CD4-positive, CD25-positive, alpha-beta regulatory T cell (primary cell): ENCODE measurements around the gene NADK. TPM values are rescaled to one million over a fixed set of nuclear protein-coding genes. Genes with fewer than 3 reads are reported as not detected.

Experiments
- ATAC-seq, 2 donors: fragments of 150-1000 bp; cut with Tn5 transposase; one replicate each; pipeline ENCODE4 v1.10.0; 2021; ENCODE audit warnings: low read depth in 2 of 2, moderate number of reproducible peaks in 2 of 2, moderate library complexity in 1 of 2
- DNase-seq, 3 donors: peaks; one replicate each; pipeline versions ENCODE4 v3.0.0 to v3.0.0-alpha.2; 2012 to 2022; ENCODE audit warnings: mixed read lengths in 1 of 3
- H3K27ac ChIP-seq: one replicate; pipeline ENCODE4 v1.7.0; 2013; ENCODE audit warnings: mild to moderate bottlenecking, low read length; ENCODE audit not compliant: insufficient read depth, poor library complexity, severe bottlenecking
- H3K27me3 ChIP-seq: one replicate; pipeline ENCODE4 v1.7.0; 2013; ENCODE audit warnings: low read length; ENCODE audit not compliant: control insufficient read depth, insufficient read depth
- H3K36me3 ChIP-seq: one replicate; pipeline ENCODE4 v1.7.0; 2013; ENCODE audit warnings: mild to moderate bottlenecking, low read length, moderate library complexity; ENCODE audit not compliant: control insufficient read depth, insufficient read depth
- H3K4me1 ChIP-seq: 2 replicates; pipeline ENCODE4 v1.7.0; 2013; ENCODE audit warnings: mild to moderate bottlenecking, low read length; ENCODE audit not compliant: insufficient read depth, control insufficient read depth, poor library complexity, severe bottlenecking
- H3K4me3 ChIP-seq: one replicate; pipeline ENCODE4 v1.7.0; 2013; ENCODE audit warnings: low read depth, mild to moderate bottlenecking, low read length, moderate library complexity
- H3K9me3 ChIP-seq, 2 experiments: 1 replicate in 1 of 2; 2 replicates in 1 of 2; pipeline ENCODE4 v1.7.0; 2013; ENCODE audit warnings: low read length in 2 of 2, mild to moderate bottlenecking in 1 of 2, moderate library complexity in 1 of 2; ENCODE audit not compliant: control insufficient read depth in 2 of 2
- H3K27ac Mint-ChIP-seq, 3 donors: one replicate each; pipeline ENCODE4 v1.8.0; 2020 to 2022; ENCODE audit warnings: mild to moderate bottlenecking in 3 of 3, mixed read lengths in 3 of 3, moderate library complexity in 2 of 3
- H3K27me3 Mint-ChIP-seq: one replicate; pipeline ENCODE4 v1.8.0; 2022; ENCODE audit warnings: mild to moderate bottlenecking, mixed read lengths
- H3K36me3 Mint-ChIP-seq: one replicate; pipeline ENCODE4 v1.8.0; 2020; ENCODE audit warnings: mixed read lengths
- H3K4me1 Mint-ChIP-seq, 4 donors: one replicate each; pipeline ENCODE4 v1.8.0; 2020 to 2022; ENCODE audit warnings: mixed read lengths in 4 of 4, mild to moderate bottlenecking in 1 of 4
- H3K4me3 Mint-ChIP-seq, 4 donors: one replicate each; pipeline ENCODE4 v1.8.0; 2020 to 2022; ENCODE audit warnings: mild to moderate bottlenecking in 4 of 4, mixed read lengths in 4 of 4, moderate library complexity in 3 of 4
- H3K9me3 Mint-ChIP-seq, 7 donors: one replicate each; pipeline ENCODE4 v1.8.0; 2020 to 2022; ENCODE audit warnings: mixed read lengths in 7 of 7, mild to moderate bottlenecking in 3 of 7, moderate library complexity in 2 of 7
- polyA plus RNA-seq, 4 donors: library from polyadenylated mRNA; unstranded; fragments of 300-500 nt; fragmentation: Illumina TruSeq; gene quantifications; one replicate each; pipeline ENCODE4 v1.2.3, GENCODE V29; 2021
- total RNA-seq: library from RNA; stranded (reverse); gene quantifications from one replicate; pipeline ENCODE4 v1.2.3, GENCODE V29; 2022

Gene NADK
- total and polyA plus RNA-seq, 5 donors from 2014 or later = 18.7 to 52.6 (median 22.6) TPM

DNA sequence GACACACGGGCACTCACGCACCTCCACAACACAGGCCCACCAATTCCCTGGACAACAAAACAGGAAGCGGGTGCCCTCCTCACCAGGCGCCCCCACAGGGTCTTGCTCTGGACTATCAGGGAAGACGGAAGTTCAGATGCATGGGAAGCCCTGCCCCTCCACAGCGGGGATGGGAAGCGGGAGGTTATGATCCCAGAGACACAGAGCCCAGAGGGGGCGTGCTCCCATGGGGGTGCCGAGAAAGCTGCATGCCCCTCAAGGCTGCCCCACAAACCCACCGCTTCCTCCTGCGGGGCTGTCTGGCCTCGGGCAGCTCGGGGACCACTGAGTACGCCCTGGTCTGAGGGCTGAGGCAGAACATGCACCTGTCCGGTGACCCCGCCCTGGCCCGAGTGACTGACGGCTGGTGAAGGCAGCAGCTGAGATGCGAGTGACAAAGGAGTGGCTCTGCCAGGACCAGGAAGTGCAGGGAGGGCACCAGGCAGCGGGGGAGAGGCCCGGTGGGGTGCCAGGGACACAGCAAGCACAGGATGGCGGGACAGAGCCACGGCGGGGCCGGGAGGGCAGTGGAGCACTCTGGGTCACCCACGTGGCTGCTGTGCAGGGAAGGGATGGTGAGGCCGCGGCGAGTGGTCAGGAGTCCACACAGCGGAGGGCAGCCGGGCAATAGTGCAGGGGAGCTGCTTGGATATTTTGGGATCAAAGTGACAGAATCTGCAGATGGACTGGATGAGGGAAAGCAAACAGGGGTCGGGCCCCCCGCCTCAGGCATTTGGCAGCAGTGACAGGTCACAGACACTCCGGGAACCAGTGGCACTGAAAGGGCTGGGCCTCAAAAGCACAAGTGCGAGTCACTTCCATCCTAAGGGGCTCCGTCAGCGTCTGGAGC, 18.6 kb downstream of the NADK start:
- peaks cover 34% of the 10 kb centered on the region for H3K36me3 ChIP-seq
- H3K9me3 ChIP-seq = no peaks in the 10 kb centered on the region
- H3K27ac ChIP-seq = no peak overlapping the region
- H3K27me3 Mint-ChIP-seq = no peaks in the 10 kb centered on the region
- H3K9me3 Mint-ChIP-seq = no peaks in the 10 kb centered on the region
- no peak overlapping the region for H3K4me3 Mint-ChIP-seq
- no peak overlapping the region for H3K27ac Mint-ChIP-seq
- DNase-seq (no peak), ATAC-seq (no peak)
- no peaks in the 10 kb centered on the region for H3K4me1 ChIP-seq
- H3K27me3 ChIP-seq = no peaks in the 10 kb centered on the region
- H3K36me3 Mint-ChIP-seq = peaks cover 10% of the 10 kb centered on the region
- H3K4me3 ChIP-seq = no peak overlapping the region
- H3K4me1 Mint-ChIP-seq = peaks cover 0 to 2% (median 0%) of the 10 kb centered on the region in 4 donors

- peak; percentile 20 to 31 for ATAC-seq
- H3K4me1 Mint-ChIP-seq = no peaks in the 10 kb centered on the region
- H3K36me3 Mint-ChIP-seq = peaks cover 10% of the 10 kb centered on the region
- DNase-seq = no peak
- Histone ChIP-seq H3K36me3 (peaks cover 27% of the 10 kb centered on the region), H3K27ac (no peak overlapping the region), H3K27me3 (no peaks in the 10 kb centered on the region), H3K9me3 (no peaks in the 10 kb centered on the region), H3K4me3 (no peak overlapping the region), H3K4me1 (no peaks in the 10 kb centered on the region)
- H3K4me3 Mint-ChIP-seq = no peak overlapping the region
- no peaks in the 10 kb centered on the region for H3K27me3 Mint-ChIP-seq
- no peaks in the 10 kb centered on the region for H3K9me3 Mint-ChIP-seq
- no peak overlapping the region for H3K27ac Mint-ChIP-seq
Measured at GRCh38 chr1:1758692-1759455, 19.4 kb downstream of the NADK start.

- DNase-seq (no peak), ATAC-seq (no peak)
- H3K36me3 Mint-ChIP-seq = peaks cover 10% of the 10 kb centered on the region
- no peaks in the 10 kb centered on the region for H3K4me1 Mint-ChIP-seq
- no peak overlapping the region for H3K27ac Mint-ChIP-seq
- H3K27ac ChIP-seq = no peak overlapping the region
- H3K27me3 ChIP-seq = no peaks in the 10 kb centered on the region
- no peaks in the 10 kb centered on the region for H3K27me3 Mint-ChIP-seq
- no peak overlapping the region for H3K4me3 Mint-ChIP-seq
- H3K4me1 ChIP-seq = no peaks in the 10 kb centered on the region
- H3K9me3 ChIP-seq = no peaks in the 10 kb centered on the region
- H3K9me3 Mint-ChIP-seq = no peaks in the 10 kb centered on the region
- no peak overlapping the region for H3K4me3 ChIP-seq
- peaks cover 29% of the 10 kb centered on the region for H3K36me3 ChIP-seq
Measured at GRCh38 chr1:1758059-1758621, 20.1 kb downstream of the NADK start.

DNA sequence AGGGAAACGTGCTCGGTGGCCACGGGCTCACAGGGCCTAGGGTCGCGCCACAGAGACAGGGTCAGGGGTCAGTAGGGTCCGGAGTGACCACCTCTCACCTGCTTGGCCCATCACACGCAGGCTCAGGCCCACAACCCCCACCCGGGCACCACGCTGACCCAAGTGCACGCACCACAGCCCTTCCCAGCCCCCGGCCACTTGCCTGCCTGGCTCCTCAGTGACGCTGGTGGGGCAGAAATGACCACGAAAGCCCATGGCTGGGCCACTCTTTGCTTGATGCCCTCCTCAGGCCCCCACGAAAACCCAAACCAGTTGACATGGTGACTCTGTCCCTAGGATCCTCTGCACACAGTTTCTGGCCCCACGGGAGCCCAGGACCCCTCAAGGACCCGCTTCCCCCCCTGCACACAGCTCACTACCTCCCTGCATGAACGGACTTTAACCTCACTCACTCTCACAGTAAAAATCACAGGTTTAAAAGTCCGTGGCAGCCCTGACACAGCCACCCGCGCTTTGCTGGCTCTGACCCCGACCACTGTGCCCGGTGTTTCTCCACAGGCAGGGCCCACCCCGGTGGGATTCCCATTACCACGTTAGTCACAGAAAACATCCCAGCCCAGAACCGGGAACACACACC, 20.7 kb downstream of the NADK start:
- H3K27ac ChIP-seq = no peak overlapping the region
- no peak overlapping the region for H3K4me3 ChIP-seq
- H3K36me3 ChIP-seq = peaks cover 29% of the 10 kb centered on the region
- no peaks in the 10 kb centered on the region for H3K27me3 ChIP-seq
- Mint-ChIP-seq H3K4me1 (no peaks in the 10 kb centered on the region), H3K4me3 (no peak overlapping the region), H3K27me3 (no peaks in the 10 kb centered on the region), H3K27ac (no peak overlapping the region), H3K36me3 (peaks cover 10% of the 10 kb centered on the region), H3K9me3 (no peaks in the 10 kb centered on the region)
- DNase-seq (no peak), ATAC-seq (no peak)
- no peaks in the 10 kb centered on the region for H3K4me1 ChIP-seq
- H3K9me3 ChIP-seq = no peaks in the 10 kb centered on the region

GRCh38 chr1:1756661-1757421, 21.4 kb downstream of the NADK start:
- no peak overlapping the region for H3K4me3 Mint-ChIP-seq
- Histone ChIP-seq H3K4me3 (no peak overlapping the region), H3K4me1 (no peaks in the 10 kb centered on the region), H3K36me3 (peaks cover 25% of the 10 kb centered on the region), H3K27ac (no peak overlapping the region), H3K9me3 (no peaks in the 10 kb centered on the region), H3K27me3 (no peaks in the 10 kb centered on the region)
- no peaks in the 10 kb centered on the region for H3K4me1 Mint-ChIP-seq
- H3K36me3 Mint-ChIP-seq = peaks cover 10% of the 10 kb centered on the region
- H3K27me3 Mint-ChIP-seq = no peaks in the 10 kb centered on the region
- DNase-seq = no peak
- no peaks in the 10 kb centered on the region for H3K9me3 Mint-ChIP-seq
- no peak for ATAC-seq
- peak overlapping the region in 1 of 3 donors; percentile 38 for H3K27ac Mint-ChIP-seq

- Histone ChIP-seq H3K27ac (no peak overlapping the region), H3K4me1 (no peaks in the 10 kb centered on the region), H3K9me3 (no peaks in the 10 kb centered on the region), H3K36me3 (peaks cover 20% of the 10 kb centered on the region), H3K27me3 (no peaks in the 10 kb centered on the region), H3K4me3 (no peak overlapping the region)
- Mint-ChIP-seq H3K9me3 (no peaks in the 10 kb centered on the region), H3K4me3 (no peak overlapping the region), H3K27me3 (no peaks in the 10 kb centered on the region), H3K4me1 (no peaks in the 10 kb centered on the region), H3K27ac (no peak overlapping the region), H3K36me3 (peaks cover 4% of the 10 kb centered on the region)
- ATAC-seq (no peak), DNase-seq (no peak)
Measured at GRCh38 chr1:1755852-1756251, 22.4 kb downstream of the NADK start.

DNA sequence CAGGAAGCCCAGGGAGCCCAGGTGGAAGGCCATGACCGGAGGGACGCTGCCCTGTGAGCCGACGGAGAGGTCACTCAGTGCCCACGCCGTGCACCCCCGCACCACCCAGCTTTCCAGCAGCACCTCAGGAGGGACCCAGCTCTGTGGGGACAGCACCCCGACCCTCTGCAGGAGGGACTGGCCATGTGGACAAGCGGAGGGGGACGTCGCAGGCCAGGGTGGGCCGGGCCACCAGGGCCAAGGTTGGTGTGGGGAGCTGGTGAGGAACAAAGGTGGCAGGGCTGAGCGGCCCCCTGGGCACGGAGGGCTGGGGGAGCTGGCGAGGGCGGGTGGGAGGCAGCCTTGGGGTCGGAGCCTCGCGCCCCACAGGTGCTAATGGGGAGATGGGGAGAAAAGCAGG, 22.8 kb downstream of the NADK start:
- Mint-ChIP-seq H3K9me3 (no peaks in the 10 kb centered on the region), H3K27me3 (no peaks in the 10 kb centered on the region), H3K27ac (peak overlapping the region in 1 of 3 donors; percentile 43), H3K4me3 (no peak overlapping the region), H3K36me3 (peaks cover 4% of the 10 kb centered on the region), H3K4me1 (no peaks in the 10 kb centered on the region)
- Histone ChIP-seq H3K27me3 (no peaks in the 10 kb centered on the region), H3K36me3 (peaks cover 16% of the 10 kb centered on the region), H3K27ac (no peak overlapping the region), H3K9me3 (no peaks in the 10 kb centered on the region), H3K4me1 (no peaks in the 10 kb centered on the region), H3K4me3 (no peak overlapping the region)
- DNase-seq = no peak
- no peak for ATAC-seq
